GM19239 (cell line): Measurements from ENCODE around the gene FAM181B.

ENCODE experiments used
- DNase-seq: peaks from one replicate; pipeline ENCODE4 v3.0.0; 2011; ENCODE audit warnings: low spot score; ENCODE audit not compliant: insufficient read length
- FAIRE-seq: peaks from 2 replicates; lab custom pipeline; 2011; peaks lifted over from hg19 to GRCh38; lab: Jason Lieb, UNC

Gene FAM181B

GRCh38 chr11:82686211-82686610, 47.5 kb downstream of the FAM181B start:
- FAIRE-seq, result no peak
- DNase-seq, result no peak

GRCh38 chr11:82683029-82683428, 50.6 kb downstream of the FAM181B start:
- DNase-seq, result no peak
- FAIRE-seq, result no peak

GRCh38 chr11:82682003-82682751, 51.5 kb downstream of the FAM181B start:
- FAIRE-seq, result peak; percentile 81
- peak; percentile 25 for DNase-seq

GRCh38 chr11:82680252-82680651, 53.4 kb downstream of the FAM181B start:
- DNase-seq (no peak), FAIRE-seq (no peak)
